Measurements from ENCODE around the gene BICC1.

The BICC1 gene

GRCh38 chr10:58585435-58585834 is 72.8 kb downstream of the BICC1 start:
- no peaks in the 10 kb centered on the region for H3K27me3 ChIP-seq (ENCODE audit: insufficient read depth, poor library complexity, severe bottlenecking)
- no peak for DNase-seq (ENCODE audit: low spot score)
- no peak for TF ChIP-seq CTCF (IDR thresholded peaks at IDR 0.05; ENCODE audit: poor library complexity, severe bottlenecking)
- peaks cover 30% of the 10 kb centered on the region for H3K4me1 ChIP-seq (ENCODE audit: insufficient read depth, poor library complexity, severe bottlenecking)
- ATAC-seq (ENCODE audit: low read depth), result no peak
- no peaks in the 10 kb centered on the region for H3K36me3 ChIP-seq (ENCODE audit: low read depth)
- H3K4me3 ChIP-seq (ENCODE audit: severe bottlenecking), result no peak overlapping the region
- H3K9me3 ChIP-seq (ENCODE audit: severe bottlenecking), result no peaks in the 10 kb centered on the region
- no peak overlapping the region for H3K27ac ChIP-seq (ENCODE audit: poor library complexity, severe bottlenecking)

GRCh38 chr10:58586282-58587245 is 73.9 kb downstream of the BICC1 start:
- Histone ChIP-seq H3K36me3 (ENCODE audit: low read depth) (no peaks in the 10 kb centered on the region), H3K27me3 (ENCODE audit: insufficient read depth, poor library complexity, severe bottlenecking) (no peaks in the 10 kb centered on the region), H3K4me3 (ENCODE audit: severe bottlenecking) (no peak overlapping the region), H3K27ac (ENCODE audit: poor library complexity, severe bottlenecking) (no peak overlapping the region), H3K9me3 (ENCODE audit: severe bottlenecking) (no peaks in the 10 kb centered on the region), H3K4me1 (ENCODE audit: insufficient read depth, poor library complexity, severe bottlenecking) (peaks cover 36% of the 10 kb centered on the region)
- DNase-seq (ENCODE audit: low spot score) (no peak), ATAC-seq (ENCODE audit: low read depth) (no peak)
- no peak for TF ChIP-seq CTCF (IDR thresholded peaks at IDR 0.05; ENCODE audit: poor library complexity, severe bottlenecking)

GRCh38 chr10:58587676-58588075 is 75.0 kb downstream of the BICC1 start:
- ATAC-seq (ENCODE audit: low read depth) (0 out of 3 replicates have a peak, but pooled peaks have one; percentile 19), DNase-seq (ENCODE audit: low spot score) (no peak)
- no peaks in the 10 kb centered on the region for H3K9me3 ChIP-seq (ENCODE audit: severe bottlenecking)
- no peaks in the 10 kb centered on the region for H3K36me3 ChIP-seq (ENCODE audit: low read depth)
- peaks cover 36% of the 10 kb centered on the region for H3K4me1 ChIP-seq (ENCODE audit: insufficient read depth, poor library complexity, severe bottlenecking)
- H3K4me3 ChIP-seq (ENCODE audit: severe bottlenecking), result no peak overlapping the region
- peak overlapping the region; percentile 67 for H3K27ac ChIP-seq (ENCODE audit: poor library complexity, severe bottlenecking)
- no peaks in the 10 kb centered on the region for H3K27me3 ChIP-seq (ENCODE audit: insufficient read depth, poor library complexity, severe bottlenecking)
- no peak for TF ChIP-seq CTCF (IDR thresholded peaks at IDR 0.05; ENCODE audit: poor library complexity, severe bottlenecking)

- Histone ChIP-seq H3K9me3 (ENCODE audit: severe bottlenecking) (no peaks in the 10 kb centered on the region), H3K27me3 (ENCODE audit: insufficient read depth, poor library complexity, severe bottlenecking) (no peaks in the 10 kb centered on the region), H3K27ac (ENCODE audit: poor library complexity, severe bottlenecking) (peak overlapping the region; percentile 67), H3K4me1 (ENCODE audit: insufficient read depth, poor library complexity, severe bottlenecking) (peaks cover 36% of the 10 kb centered on the region), H3K36me3 (ENCODE audit: low read depth) (no peaks in the 10 kb centered on the region), H3K4me3 (ENCODE audit: severe bottlenecking) (no peak overlapping the region)
- TF ChIP-seq CTCF (IDR thresholded peaks at IDR 0.05; ENCODE audit: poor library complexity, severe bottlenecking), result peak; percentile 23
- no peak for DNase-seq (ENCODE audit: low spot score)
- peak; percentile 65 for ATAC-seq (ENCODE audit: low read depth)
Observed at GRCh38 chr10:58588673-58589265, 76.1 kb downstream of the BICC1 start.
